Measurements from ENCODE around the gene OSBPL9.

The OSBPL9 gene

GRCh38 chr1:51829058-51829457 is 212.2 kb downstream of the OSBPL9 start:
- Histone ChIP-seq H3K9me2 (replicated peaks; ENCODE audit: insufficient read depth, low read length) (no peaks in the 10 kb centered on the region), H3F3A (ENCODE audit: insufficient read depth, low read length) (no peaks in the 10 kb centered on the region), H3K4me2 (ENCODE audit: low read depth, low read length) (no peak overlapping the region), H3K9me3 (replicated peaks; ENCODE audit: insufficient read depth, low read length) (no peaks in the 10 kb centered on the region), H3K36me3 (replicated peaks; ENCODE audit: insufficient read depth, low read length) (no peaks in the 10 kb centered on the region; the same call in 1 of the 2 replicates), H4K20me1 (ENCODE audit: insufficient read depth, low read length) (no peaks in the 10 kb centered on the region), H3K4me1 (ENCODE audit: low read length) (no peaks in the 10 kb centered on the region), H3K27ac (ENCODE audit: low read length) (no peak overlapping the region), H3K79me2 (ENCODE audit: low read length) (no peaks in the 10 kb centered on the region), H3K27me3 (replicated peaks; ENCODE audit: insufficient read depth, low read length) (no peaks in the 10 kb centered on the region), H2AFZ (ENCODE audit: low read length) (no peak overlapping the region), H3K4me3 (ENCODE audit: low read length) (no peak overlapping the region), H3K9ac (ENCODE audit: low read length) (no peak overlapping the region)
- TF ChIP-seq EZH2 (optimal IDR thresholded peaks at IDR 0.05; ENCODE audit: low read depth, low read length) (no peak), EZH2phosphoT487 (IDR thresholded peaks at IDR 0.05; ENCODE audit: low read length) (no peak), CTCF (IDR thresholded peaks at IDR 0.05; ENCODE audit: low read length) (no peak)
- DNase-seq: no peak

- no peak overlapping the region for H3K9ac ChIP-seq (ENCODE audit: low read length)
- no peaks in the 10 kb centered on the region for H3K27me3 ChIP-seq (replicated peaks; ENCODE audit: insufficient read depth, low read length)
- no peak overlapping the region for H3K4me2 ChIP-seq (ENCODE audit: low read depth, low read length)
- DNase-seq: no peak
- H2AFZ ChIP-seq (ENCODE audit: low read length): no peak overlapping the region
- no peaks in the 10 kb centered on the region for H3K9me3 ChIP-seq (replicated peaks; ENCODE audit: insufficient read depth, low read length)
- H3K4me1 ChIP-seq (ENCODE audit: low read length): no peaks in the 10 kb centered on the region
- 0 out of 2 replicates have a peak, but pooled peaks cover 6% of the 10 kb centered on the region for H3K79me2 ChIP-seq (ENCODE audit: low read length)
- no peaks in the 10 kb centered on the region; the same call in 1 of the 2 replicates for H3K36me3 ChIP-seq (replicated peaks; ENCODE audit: insufficient read depth, low read length)
- H3K9me2 ChIP-seq (replicated peaks; ENCODE audit: insufficient read depth, low read length): no peaks in the 10 kb centered on the region
- no peaks in the 10 kb centered on the region for H4K20me1 ChIP-seq (ENCODE audit: insufficient read depth, low read length)
- no peaks in the 10 kb centered on the region for H3F3A ChIP-seq (ENCODE audit: insufficient read depth, low read length)
- H3K27ac ChIP-seq (ENCODE audit: low read length): no peak overlapping the region
- TF ChIP-seq EZH2 (optimal IDR thresholded peaks at IDR 0.05; ENCODE audit: low read depth, low read length): no peak
- no peak for TF ChIP-seq CTCF (IDR thresholded peaks at IDR 0.05; ENCODE audit: low read length)
- no peak for TF ChIP-seq EZH2phosphoT487 (IDR thresholded peaks at IDR 0.05; ENCODE audit: low read length)
- H3K4me3 ChIP-seq (ENCODE audit: low read length): no peak overlapping the region
Observed at GRCh38 chr1:51833700-51834099, 216.8 kb downstream of the OSBPL9 start.

DNA sequence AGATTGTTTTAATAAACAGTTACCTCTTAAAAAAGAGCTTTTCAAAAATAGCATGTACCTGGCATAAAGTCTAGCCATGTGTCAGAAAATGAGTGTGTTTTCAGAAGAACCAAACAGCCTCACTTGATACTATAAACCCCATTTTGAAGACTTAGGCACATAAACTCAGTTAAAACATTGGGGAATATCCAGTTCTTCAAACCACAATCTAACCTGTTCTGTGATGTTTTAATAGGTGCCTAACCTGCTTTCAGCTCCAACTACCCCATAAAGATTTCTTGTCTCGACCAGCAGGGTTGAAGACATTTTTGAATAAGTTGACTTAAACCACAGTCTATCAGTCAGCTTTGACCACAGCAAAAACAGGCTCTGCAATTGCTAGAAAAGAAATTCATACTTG is 220.4 kb downstream of the OSBPL9 start:
- DNase-seq: no peak
- Histone ChIP-seq H3K9me2 (replicated peaks; ENCODE audit: insufficient read depth, low read length) (no peaks in the 10 kb centered on the region), H3K27ac (ENCODE audit: low read length) (no peak overlapping the region), H3K36me3 (replicated peaks; ENCODE audit: insufficient read depth, low read length) (peaks cover 4% of the 10 kb centered on the region; the same call in 1 of the 2 replicates), H3K9ac (ENCODE audit: low read length) (no peak overlapping the region), H2AFZ (ENCODE audit: low read length) (no peak overlapping the region), H3F3A (ENCODE audit: insufficient read depth, low read length) (no peaks in the 10 kb centered on the region), H3K4me3 (ENCODE audit: low read length) (no peak overlapping the region), H3K27me3 (replicated peaks; ENCODE audit: insufficient read depth, low read length) (no peaks in the 10 kb centered on the region), H3K4me1 (ENCODE audit: low read length) (0 out of 2 replicates have a peak, but pooled peaks cover 4% of the 10 kb centered on the region), H3K79me2 (ENCODE audit: low read length) (peaks cover 8% of the 10 kb centered on the region; the same call in 1 of the 2 replicates), H3K9me3 (replicated peaks; ENCODE audit: insufficient read depth, low read length) (no peaks in the 10 kb centered on the region), H4K20me1 (ENCODE audit: insufficient read depth, low read length) (no peaks in the 10 kb centered on the region), H3K4me2 (ENCODE audit: low read depth, low read length) (no peak overlapping the region)
- no peak for TF ChIP-seq EZH2 (optimal IDR thresholded peaks at IDR 0.05; ENCODE audit: low read depth, low read length)
- TF ChIP-seq EZH2phosphoT487 (IDR thresholded peaks at IDR 0.05; ENCODE audit: low read length): no peak
- no peak for TF ChIP-seq CTCF (IDR thresholded peaks at IDR 0.05; ENCODE audit: low read length)

Measured in MM.1S (cell line).